H1 (cell line): ENCODE measurements around the gene CEP135. TPM values are rescaled to one million over a fixed set of nuclear protein-coding genes. Genes with fewer than 3 reads are reported as not detected.

Source experiments
- CTCF ChIA-PET: fragments of 300-600 bp; sonication (Branson Sonifier 250); formaldehyde crosslinking; loops from one replicate; lab custom pipeline; 2021; ENCODE audit not compliant: partially characterized antibody; lab: Charles Lee
- POLR2A ChIA-PET: fragments of 300-600 bp; sonication (Branson Sonifier 250); formaldehyde crosslinking; loops from one replicate; lab custom pipeline; 2021; ENCODE audit warnings: inconsistent platforms; ENCODE audit not compliant: partially characterized antibody; lab: Charles Lee
- DNase-seq, 2 experiments: peaks; one replicate each; pipeline versions ENCODE4 v3.0.0 to v3.0.0-alpha.2; 2010 to 2022; ENCODE audit warnings: low spot score in 2 of 2, low read depth in 1 of 2, mixed read lengths in 1 of 2
- FAIRE-seq: peaks from 2 replicates; lab custom pipeline; 2011; peaks lifted over from hg19 to GRCh38; lab: Jason Lieb, UNC
- H2AFZ ChIP-seq: 2 replicates; pipeline ENCODE4 v1.8.1; 2012; ENCODE audit warnings: low read length, inconsistent platforms
- H2AK5ac ChIP-seq: 2 replicates; pipeline ENCODE4 v1.6.1; 2013; ENCODE audit warnings: low read depth, low read length
- H2BK120ac ChIP-seq: replicated peaks from 2 replicates; pipeline ENCODE3; 2013; ENCODE audit warnings: low read depth, low read length, inconsistent platforms
- H2BK12ac ChIP-seq: 2 replicates; pipeline ENCODE4 v1.6.1; 2013; ENCODE audit warnings: low read depth, low read length
- H2BK15ac ChIP-seq: 2 replicates; pipeline ENCODE4 v1.6.1; 2013; ENCODE audit warnings: low read length
- H2BK20ac ChIP-seq: 2 replicates; pipeline ENCODE4 v1.6.1; 2013; ENCODE audit warnings: low read length
- H2BK5ac ChIP-seq: 2 replicates; pipeline ENCODE4 v1.6.1; 2013; ENCODE audit warnings: low read depth, low read length
- H3K14ac ChIP-seq: 2 replicates; pipeline ENCODE4 v1.6.1; 2013; ENCODE audit warnings: inconsistent platforms; ENCODE audit not compliant: insufficient read length
- H3K18ac ChIP-seq: 2 replicates; pipeline ENCODE4 v1.6.1; 2013; ENCODE audit warnings: low read length; ENCODE audit errors: extremely low read depth
- H3K23ac ChIP-seq: 2 replicates; pipeline ENCODE4 v1.6.1; 2013; ENCODE audit warnings: inconsistent platforms; ENCODE audit not compliant: insufficient read length
- H3K23me2 ChIP-seq: 2 replicates; pipeline ENCODE4 v1.6.1; 2013; ENCODE audit warnings: low read depth, low read length
- H3K27ac ChIP-seq: 2 replicates; pipeline ENCODE4 v1.6.1; 2011; ENCODE audit warnings: low read depth, low read length, inconsistent platforms
- H3K27me3 ChIP-seq, 4 experiments: replicated peaks in 1 of 4; 1 replicate in 1 of 4; 2 replicates in 3 of 4; pipeline versions ENCODE4 v1.6.1 to v1.8.1; 2011 to 2013; ENCODE audit warnings: low read length in 3 of 4, mild to moderate bottlenecking in 3 of 4, inconsistent platforms in 2 of 4, mixed read lengths in 2 of 4, moderate library complexity in 1 of 4; ENCODE audit not compliant: control insufficient read depth in 3 of 4, insufficient read depth in 3 of 4; ENCODE audit errors: extremely low read depth in 1 of 4
- H3K36me3 ChIP-seq, 4 experiments: 2 replicates each; pipeline versions ENCODE4 v1.6.1 to v1.8.1; 2011 to 2013; ENCODE audit warnings: mild to moderate bottlenecking in 4 of 4, low read length in 3 of 4, moderate library complexity in 2 of 4, control low read depth in 1 of 4, inconsistent platforms in 1 of 4; ENCODE audit not compliant: insufficient read depth in 4 of 4, control insufficient read depth in 2 of 4
- H3K4ac ChIP-seq: replicated peaks from 2 replicates; pipeline ENCODE3; 2013; ENCODE audit warnings: low read length, low read depth, mixed read lengths, inconsistent platforms; ENCODE audit not compliant: insufficient read length
- H3K4me1 ChIP-seq, 4 experiments: replicated peaks in 1 of 4; 1 replicate in 1 of 4; 2 replicates in 3 of 4; pipeline versions ENCODE4 v1.6.1 to v1.8.1; 2011 to 2013; ENCODE audit warnings: low read length in 3 of 4, inconsistent platforms in 2 of 4, mixed read lengths in 1 of 4; ENCODE audit not compliant: insufficient read depth in 4 of 4, control insufficient read depth in 3 of 4
- H3K4me2 ChIP-seq, 2 experiments: 2 replicates each; pipeline versions ENCODE4 v1.6.1 to v1.8.1; 2011 to 2013; ENCODE audit warnings: low read depth in 2 of 2, low read length in 2 of 2, control low read depth in 1 of 2, inconsistent platforms in 1 of 2, mild to moderate bottlenecking in 1 of 2; ENCODE audit not compliant: insufficient read depth in 1 of 2
- H3K4me3 ChIP-seq, 4 experiments: fragments of 200-600, 300-600 bp in 1 of 4; sonication (generic), shearing (Covaris generic), sonication (Bioruptor Twin) in 1 of 4; 2 replicates each; pipeline versions ENCODE4 v1.5.1 to v1.8.1; 2011 to 2016; ENCODE audit warnings: low read length in 4 of 4, low read depth in 3 of 4, control low read depth in 2 of 4, inconsistent platforms in 2 of 4, mild to moderate bottlenecking in 2 of 4, mixed read lengths in 1 of 4, moderate library complexity in 1 of 4; ENCODE audit not compliant: insufficient read depth in 2 of 4; ENCODE audit errors: extremely low read depth in 1 of 4
- H3K56ac ChIP-seq: replicated peaks from 2 replicates; pipeline ENCODE3; 2013; ENCODE audit warnings: low read depth, mild to moderate bottlenecking, mixed read lengths, low read length, inconsistent platforms; ENCODE audit not compliant: insufficient read length
- H3K79me1 ChIP-seq: 2 replicates; pipeline ENCODE4 v1.6.1; 2013; ENCODE audit warnings: low read depth, low read length, control low read depth
- H3K79me2 ChIP-seq, 2 experiments: 2 replicates each; pipeline versions ENCODE4 v1.6.1 to v1.8.1; 2012 to 2013; ENCODE audit warnings: low read length in 2 of 2, mild to moderate bottlenecking in 2 of 2, inconsistent platforms in 1 of 2; ENCODE audit not compliant: insufficient read depth in 2 of 2, control insufficient read depth in 1 of 2
- H3K9ac ChIP-seq, 4 experiments: replicated peaks in 1 of 4; 1 replicate in 1 of 4; 2 replicates in 3 of 4; pipeline versions ENCODE4 v1.6.1 to v1.8.1; 2011 to 2013; ENCODE audit warnings: low read depth in 3 of 4, low read length in 3 of 4, control low read depth in 2 of 4, mild to moderate bottlenecking in 2 of 4, moderate library complexity in 2 of 4, inconsistent platforms in 1 of 4; ENCODE audit errors: extremely low read depth in 1 of 4
- H3K9me3 ChIP-seq, 2 experiments: 2 replicates each; pipeline versions ENCODE4 v1.6.1 to v1.8.1; 2012 to 2013; ENCODE audit warnings: mild to moderate bottlenecking in 2 of 2, moderate library complexity in 2 of 2, control low read depth in 1 of 2, inconsistent platforms in 1 of 2, low read depth in 1 of 2, low read length in 1 of 2, mixed read lengths in 1 of 2; ENCODE audit not compliant: insufficient read depth in 2 of 2
- H4K20me1 ChIP-seq, 2 experiments: replicated peaks in 1 of 2; 2 replicates each; pipeline versions ENCODE3 to v1.8.1; 2011 to 2013; ENCODE audit warnings: inconsistent platforms in 2 of 2, low read length in 2 of 2, mild to moderate bottlenecking in 1 of 2; ENCODE audit not compliant: insufficient read depth in 2 of 2, control insufficient read depth in 1 of 2
- H4K5ac ChIP-seq: 2 replicates; pipeline ENCODE4 v1.6.1; 2013; ENCODE audit warnings: low read length, low read depth, mixed read lengths, inconsistent platforms; ENCODE audit not compliant: insufficient read length
- H4K8ac ChIP-seq: 2 replicates; pipeline ENCODE4 v1.8.0; 2013; ENCODE audit warnings: mild to moderate bottlenecking, moderate library complexity, low read length, inconsistent platforms; ENCODE audit not compliant: insufficient read depth; ENCODE audit errors: extremely low read depth
- H4K91ac ChIP-seq: replicated peaks from 2 replicates; pipeline ENCODE3; 2013; ENCODE audit warnings: low read length, mixed read lengths, inconsistent platforms; ENCODE audit not compliant: insufficient read length
- CHD1 ChIP-seq: IDR thresholded peaks from 2 replicates; pipeline ENCODE4 v1.6.1; 2012; ENCODE audit warnings: low read depth, low read length, improper control_type of control experiment
- CTBP2 ChIP-seq: IDR thresholded peaks from 2 replicates; pipeline ENCODE4 v1.7.0; 2011; ENCODE audit warnings: borderline replicate concordance, mild to moderate bottlenecking, moderate library complexity, mixed read lengths, low read length; ENCODE audit not compliant: insufficient read depth, insufficient read length
- EGR1 ChIP-seq: IDR thresholded peaks from 2 replicates; pipeline ENCODE4 v1.6.1; 2011; ENCODE audit warnings: low read depth, low read length, borderline replicate concordance
- HDAC2 ChIP-seq, 2 experiments: fragments of 300-600 bp in 1 of 2; sonication (generic) in 1 of 2; IDR thresholded peaks; 2 replicates each; pipeline ENCODE4 v1.6.1; 2011 to 2012; ENCODE audit warnings: low read depth in 2 of 2, low read length in 2 of 2, mild to moderate bottlenecking in 2 of 2, moderate library complexity in 2 of 2, borderline replicate concordance in 1 of 2, inconsistent platforms in 1 of 2
- HDAC6 ChIP-seq: IDR thresholded peaks from one replicate; pipeline ENCODE4 v1.7.1; 2012; ENCODE audit warnings: low read depth, mild to moderate bottlenecking, inconsistent platforms, low read length, moderate library complexity
- PHF8 ChIP-seq: fragments of 200-600 bp; sonication (generic); conservative IDR thresholded peaks from 2 replicates; pipeline ENCODE4 v1.7.1; 2012; ENCODE audit warnings: low read depth, mild to moderate bottlenecking, inconsistent platforms, low read length, moderate library complexity
- RNF2 ChIP-seq: fragments of 200-900, 300-1000 bp; sonication (generic); IDR thresholded peaks from 2 replicates; pipeline ENCODE4 v1.7.1; 2016; ENCODE audit warnings: borderline replicate concordance, low read depth, mild to moderate bottlenecking, antibody characterized with exemption, low read length; ENCODE audit not compliant: poor library complexity, severe bottlenecking; ENCODE audit errors: missing control alignments
- SIN3A ChIP-seq, 2 experiments: IDR thresholded peaks in 1 of 2; conservative IDR thresholded peaks in 1 of 2; 2 replicates each; pipeline ENCODE4 v1.6.1; 2011 to 2012; ENCODE audit warnings: low read length in 2 of 2, improper control_type of control experiment in 1 of 2, low read depth in 1 of 2, mild to moderate bottlenecking in 1 of 2
- TAF1 ChIP-seq: IDR thresholded peaks from 2 replicates; pipeline ENCODE4 v1.6.1; 2011; ENCODE audit warnings: mild to moderate bottlenecking, low read depth, low read length
- ZNF274 ChIP-seq: IDR thresholded peaks from 2 replicates; pipeline ENCODE4 v1.7.0; 2012; ENCODE audit warnings: low read length, borderline replicate concordance; ENCODE audit errors: extremely low read depth
- WGBS, 2 experiments: shearing (Covaris generic) in 1 of 2; methylation state at CpG; one replicate each; pipeline versions ENCODE4 v1.1.6 to v1.1.7; 2013 to 2015; ENCODE audit warnings: low lambda C conversion rate in 2 of 2, mixed read lengths in 2 of 2, inconsistent platforms in 1 of 2, low coverage in 1 of 2, missing lambda C conversion rate in 1 of 2; ENCODE audit not compliant: insufficient replicate concordance in 2 of 2, insufficient coverage in 1 of 2, insufficient read length in 1 of 2; ENCODE audit errors: extremely low coverage in 1 of 2, missing lambda C conversion rate in 1 of 2; 5-methylcytosine and 5-hydroxymethylcytosine counted together
- polyA plus RNA-seq, 7 experiments: library from polyadenylated mRNA; depleted of rRNA in 3 of 7; stranded (reverse) in 5 of 7; unstranded in 2 of 7; fragments of >200 nt in 5 of 7; fragments of 200-250 nt in 2 of 7; gene quantifications; 1 replicate in 5 of 7; 2 replicates in 1 of 7; 4 replicates in 1 of 7; pipeline versions ENCODE4 v1.2.1 to v1.2.3, GENCODE V29; 2011 to 2013; ENCODE audit warnings: missing spikeins in 2 of 7, mixed read lengths in 2 of 7
- total RNA-seq: library from RNA; stranded (reverse); fragmentation: NEBNext Ultra II Directional; extraction: Animal tissue kit (Norgen Biotek cat#: 25700); gene quantifications from 2 replicates; pipeline ENCODE4 v1.2.1, GENCODE V29; 2021
- TF ChIP-seq, protein P1 (sequence below): IDR thresholded peaks from 2 replicates; pipeline ENCODE4 v1.6.1; 2011; ENCODE audit warnings: low read depth, mild to moderate bottlenecking, low read length; ENCODE audit not compliant: insufficient read depth

Gene CEP135
- total and polyA plus RNA-seq, 2 of the 8 experiments (the other 6 are each of a cell fraction or from before 2014, with no cell fraction given), result 2.7 to 14.5 TPM

DNA sequence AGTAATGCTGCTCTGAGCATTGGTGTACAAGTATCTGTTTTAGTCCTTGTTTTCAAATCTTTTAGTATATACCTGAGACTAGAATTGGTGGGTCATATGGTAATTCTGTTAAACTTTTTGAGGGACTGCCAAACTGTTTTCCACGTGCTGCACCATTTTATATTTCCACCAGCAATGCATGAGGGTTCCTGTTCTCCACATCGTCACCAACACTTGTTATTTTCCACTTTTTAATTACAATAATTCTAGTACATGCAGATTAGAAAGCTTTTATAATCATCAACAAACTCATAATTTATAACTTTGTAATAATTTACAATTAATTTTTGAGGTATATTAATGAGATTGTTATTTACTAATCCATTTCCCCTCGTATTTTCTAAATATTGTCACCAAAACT is 79.4 kb downstream of the CEP135 start:
- 94% methylated on average over 3 of the region's 3 CpGs; no CpG with 5 or more reads in 1 of the 2 experiments for WGBS, 2 experiments
- no peak overlapping the region for H2AK5ac ChIP-seq

More for the DNA sequence above, 79.4 kb downstream of the CEP135 start:
- no peak overlapping the region for H3K27ac ChIP-seq
- H3K18ac ChIP-seq, result no peak overlapping the region
- peaks cover 0 to 9% (median 2%) of the 10 kb centered on the region in 4 experiments; a peak in 5 of 8 replicates for H3K36me3 ChIP-seq
- no peak overlapping the region for H3K9ac ChIP-seq
- POLR2A ChIA-PET, result no interaction called here
- H3K4ac ChIP-seq, result no peak overlapping the region
- no peak overlapping the region for H2AFZ ChIP-seq
- H3K23me2 ChIP-seq, result no peaks in the 10 kb centered on the region
- no peak overlapping the region for H2BK15ac ChIP-seq
- CTCF ChIA-PET, result interaction anchor here (1.0 kb wide), 1 partner anchor 80 kb away, joined by 3 read pairs; the partner anchor contains the start of gene CEP135
- no peak overlapping the region for H2BK120ac ChIP-seq
- no peak overlapping the region for H2BK5ac ChIP-seq
- H3K79me1 ChIP-seq, result no peaks in the 10 kb centered on the region
- no peak overlapping the region for H4K91ac ChIP-seq
- H3K79me2 ChIP-seq, result no peaks in the 10 kb centered on the region
- H2BK20ac ChIP-seq, result no peak overlapping the region
- TF ChIP-seq, protein P1, sequence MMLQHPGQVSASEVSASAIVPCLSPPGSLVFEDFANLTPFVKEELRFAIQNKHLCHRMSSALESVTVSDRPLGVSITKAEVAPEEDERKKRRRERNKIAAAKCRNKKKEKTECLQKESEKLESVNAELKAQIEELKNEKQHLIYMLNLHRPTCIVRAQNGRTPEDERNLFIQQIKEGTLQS, result no peak
- TF ChIP-seq RNF2, result no peak
- TF ChIP-seq HDAC2 (IDR thresholded peaks at IDR 0.05; ENCODE audit: borderline replicate concordance in 1 of 2, low read depth in 2 of 2, low read length in 2 of 2), result no peak
- TF ChIP-seq TAF1, result no peak
- TF ChIP-seq SIN3A (conservative IDR thresholded peaks at IDR 0.05 in 1 of 2, IDR thresholded peaks at IDR 0.05 in 1 of 2; ENCODE audit: low read depth in 1 of 2, low read length in 2 of 2), result no peak
- no peak for TF ChIP-seq HDAC6
- no peak for TF ChIP-seq EGR1
- no peak for TF ChIP-seq CTBP2
- TF ChIP-seq ZNF274, result no peak
- TF ChIP-seq PHF8, result no peak
- no peak for TF ChIP-seq CHD1
- no peaks in the 10 kb centered on the region for H3K9me3 ChIP-seq
- H4K5ac ChIP-seq, result no peak overlapping the region
- no peaks in the 10 kb centered on the region for H4K20me1 ChIP-seq
- no peaks in the 10 kb centered on the region for H3K4me1 ChIP-seq
- H3K56ac ChIP-seq, result no peak overlapping the region
- H3K4me3 ChIP-seq, result no peak overlapping the region
- H3K14ac ChIP-seq, result no peak overlapping the region
- no peaks in the 10 kb centered on the region for H3K27me3 ChIP-seq
- DNase-seq (no peak), FAIRE-seq (no peak)
- no peak overlapping the region for H3K23ac ChIP-seq
- no peak overlapping the region for H2BK12ac ChIP-seq
- no peak overlapping the region for H3K4me2 ChIP-seq
- no peak overlapping the region for H4K8ac ChIP-seq
